Spleen (tissue), 11 donors: ENCODE measurements around the gene RNGTT. TPM values are rescaled to one million over a fixed set of nuclear protein-coding genes. Genes with fewer than 3 reads are reported as not detected.

Experiments used
- DNase-seq: peaks from one replicate; pipeline ENCODE4 v3.0.0-alpha.2; 2020
- H3K27ac ChIP-seq, 8 donors: fragments of 200-600 bp; sonication (generic) in 7 of 8; 1 replicate in 4 of 8; 2 replicates in 4 of 8; pipeline versions ENCODE4 v1.5.0 to v1.8.0; 2016 to 2021; ENCODE audit warnings: inconsistent platforms in 4 of 8, mild to moderate bottlenecking in 4 of 8, moderate library complexity in 1 of 8
- H3K27me3 ChIP-seq, 7 donors: fragments of 200-600 bp; sonication (generic) in 6 of 7; replicated peaks in 1 of 7; 1 replicate in 4 of 7; 2 replicates in 3 of 7; pipeline versions ENCODE4 v1.5.0 to v1.8.0; 2016 to 2021; ENCODE audit warnings: inconsistent platforms in 3 of 7, mild to moderate bottlenecking in 1 of 7
- H3K36me3 ChIP-seq, 6 donors: fragments of 200-600 bp; sonication (generic) in 5 of 6; 1 replicate in 4 of 6; 2 replicates in 2 of 6; pipeline versions ENCODE4 v1.5.0 to v1.8.0; 2016 to 2021; ENCODE audit warnings: inconsistent platforms in 2 of 6
- H3K4me1 ChIP-seq, 6 donors: fragments of 200-600 bp; sonication (generic) in 5 of 6; 1 replicate in 3 of 6; 2 replicates in 3 of 6; pipeline versions ENCODE4 v1.5.0 to v1.8.0; 2016 to 2021; ENCODE audit warnings: inconsistent platforms in 3 of 6
- H3K4me3 ChIP-seq, 8 donors: fragments of 200-600 bp; sonication (generic) in 7 of 8; 1 replicate in 4 of 8; 2 replicates in 4 of 8; pipeline versions ENCODE4 v1.5.0 to v1.8.0; 2016 to 2021; ENCODE audit warnings: inconsistent platforms in 4 of 8, mild to moderate bottlenecking in 4 of 8, moderate library complexity in 2 of 8
- H3K9me3 ChIP-seq, 8 donors: fragments of 200-600 bp; sonication (generic) in 7 of 8; 1 replicate in 4 of 8; 2 replicates in 4 of 8; pipeline versions ENCODE4 v1.5.0 to v1.8.0; 2016 to 2021; ENCODE audit warnings: inconsistent platforms in 4 of 8
- CTCF ChIP-seq, 11 experiments: fragments of 200-600 bp in 7 of 11; fragments of 450-650 bp in 4 of 11; sonication (generic) in 4 of 11; IDR thresholded peaks in 8 of 11; conservative IDR thresholded peaks in 3 of 11; 1 replicate in 7 of 11; 2 replicates in 4 of 11; pipeline versions ENCODE4 v1.4.0 to v1.8.0; 2016 to 2021; ENCODE audit warnings: antibody characterized with exemption in 11 of 11, inconsistent platforms in 4 of 11, mild to moderate bottlenecking in 1 of 11
- POLR2A ChIP-seq, 3 donors: fragments of 450-650 bp; IDR thresholded peaks; one replicate each; pipeline ENCODE4 v1.5.1; 2017; ENCODE audit warnings: antibody characterized with exemption in 3 of 3, mild to moderate bottlenecking in 1 of 3
- POLR2AphosphoS5 ChIP-seq, 3 donors: sonication (generic); formaldehyde crosslinking; IDR thresholded peaks; one replicate each; pipeline ENCODE4 v1.5.1; 2017; ENCODE audit warnings: antibody characterized with exemption in 3 of 3
- WGBS, 5 donors: extraction: QIAGEN DNeasy Blood & Tissue Kit in 3 of 5; methylation state at CpG; one replicate each; pipeline versions ENCODE4 v1.1.5 to v1.1.7; 2013 to 2018; 5-methylcytosine and 5-hydroxymethylcytosine counted together
- intact Hi-C: fragments of 100-400 bp; cut with DNase I; formaldehyde crosslinking; loops from one replicate; pipeline ENCODE4 v1.15.0; 2023; ENCODE audit warnings: low total_unique reads
- polyA plus RNA-seq, 3 donors: library from polyadenylated mRNA; stranded (reverse); fragments of 200-250 nt; gene quantifications; one replicate each; pipeline ENCODE4 v1.2.1, GENCODE V29; 2013
- total RNA-seq, 7 donors: library from RNA; depleted of rRNA in 3 of 7; stranded (reverse); fragments of >200 nt in 3 of 7; fragmentation: NEBNext Ultra II Directional in 4 of 7; extraction: Animal tissue kit (Norgen Biotek cat#: 25700) in 4 of 7; gene quantifications; one replicate each; pipeline versions ENCODE4 v1.1.0 to v1.2.1, GENCODE V29; 2016 to 2021
- donor health status: healthy with polysubstance abuse.
- donor health status: DM: no; HTN: no; CAD: no; lungs with moderate emphysema.
- donor health status: DM: no; HTN: no; CAD: no.
- donor health status: Bipolar disorder and iron deficiency.
- donor health status: healthy.
- donor health status: DM: no; HTN: no; CAD: no.
- donor health status: DM: yes; HTN: yes; CAD: no.

RNGTT gene
- total and polyA plus RNA-seq, 10 donors = 9.4 to 27.1 (median 17.6) TPM

GRCh38 chr6:88702956-88703556 lies 260.4 kb downstream of the RNGTT start:
- TF ChIP-seq CTCF (IDR thresholded peaks at IDR 0.05 in 8 of 11, conservative IDR thresholded peaks at IDR 0.05 in 3 of 11) = no peak
- TF ChIP-seq POLR2AphosphoS5 (IDR thresholded peaks at IDR 0.05) = no peak
- TF ChIP-seq POLR2A (IDR thresholded peaks at IDR 0.05) = no peak
- no peak overlapping the region for H3K27ac ChIP-seq
- 90 to 97% (median 95%) methylated on average over 4 of the region's 4 CpGs for WGBS, 5 donors

GRCh38 chr6:88698661-88699060 lies 264.8 kb downstream of the RNGTT start:
- WGBS, 5 donors = 94 to 99% (median 96%) methylated on average over 5 of the region's 5 CpGs
- intact Hi-C loops = no loop called here
- no peak for TF ChIP-seq POLR2AphosphoS5 (IDR thresholded peaks at IDR 0.05)
- TF ChIP-seq POLR2A (IDR thresholded peaks at IDR 0.05) = no peak
- no peak for TF ChIP-seq CTCF (IDR thresholded peaks at IDR 0.05 in 8 of 11, conservative IDR thresholded peaks at IDR 0.05 in 3 of 11)
- Histone ChIP-seq H3K4me1 (no peaks in the 10 kb centered on the region), H3K27ac (no peak overlapping the region), H3K4me3 (no peak overlapping the region), H3K27me3 (no peaks in the 10 kb centered on the region), H3K9me3 (peaks cover 0 to 16% (median 13%) of the 10 kb centered on the region in 8 donors), H3K36me3 (peaks cover 0 to 5% (median 0%) of the 10 kb centered on the region in 6 donors)
- no peak for DNase-seq

More at GRCh38 chr6:88702956-88703556, 260.4 kb downstream of the RNGTT start:
- Histone ChIP-seq H3K4me1 (no peaks in the 10 kb centered on the region), H3K4me3 (no peak overlapping the region), H3K9me3 (peaks cover 0 to 4% (median 0%) of the 10 kb centered on the region in 8 donors), H3K27me3 (no peaks in the 10 kb centered on the region), H3K36me3 (peaks cover 0 to 6% (median 0%) of the 10 kb centered on the region in 6 donors)
- DNase-seq = no peak
- intact Hi-C loops = no loop called here

- Histone ChIP-seq H3K27me3 (no peaks in the 10 kb centered on the region), H3K9me3 (peaks cover 0 to 16% (median 13%) of the 10 kb centered on the region in 8 donors), H3K4me1 (no peaks in the 10 kb centered on the region), H3K27ac (no peak overlapping the region), H3K4me3 (no peak overlapping the region), H3K36me3 (peaks cover 0 to 3% (median 0%) of the 10 kb centered on the region in 6 donors)
- no peak for TF ChIP-seq POLR2A (IDR thresholded peaks at IDR 0.05)
- no peak for TF ChIP-seq CTCF (IDR thresholded peaks at IDR 0.05 in 8 of 11, conservative IDR thresholded peaks at IDR 0.05 in 3 of 11)
- no peak for TF ChIP-seq POLR2AphosphoS5 (IDR thresholded peaks at IDR 0.05)
- 93 to 97% (median 94%) methylated on average over 4 of the region's 4 CpGs for WGBS, 5 donors
- no peak for DNase-seq
- intact Hi-C loops = no loop called here
Observed at GRCh38 chr6:88695937-88696336, 267.5 kb downstream of the RNGTT start.

- 88 to 92% (median 90%) methylated on average over 3 of the region's 3 CpGs for WGBS, 5 donors
- intact Hi-C loops = no loop called here
- DNase-seq = no peak
- Histone ChIP-seq H3K36me3 (peaks cover 0 to 11% (median 3%) of the 10 kb centered on the region in 6 donors), H3K27ac (no peak overlapping the region), H3K27me3 (no peaks in the 10 kb centered on the region), H3K9me3 (peaks cover 0 to 8% (median 0%) of the 10 kb centered on the region in 8 donors), H3K4me1 (no peaks in the 10 kb centered on the region), H3K4me3 (no peak overlapping the region)
- no peak for TF ChIP-seq CTCF (IDR thresholded peaks at IDR 0.05 in 8 of 11, conservative IDR thresholded peaks at IDR 0.05 in 3 of 11)
Observed at GRCh38 chr6:88683734-88684133, 279.7 kb downstream of the RNGTT start.
